ENCODE measurements around the gene MYL4.
"Not testable (repeated sequence)": the region's sequence is repeated elsewhere in the genome, so short reads cannot be mapped to it uniquely, and the experiment has no call there.

Gene MYL4

GRCh38 chr17:47193931-47194511 lies 15.1 kb upstream of the MYL4 start:
- DNase-seq = no peak

DNA sequence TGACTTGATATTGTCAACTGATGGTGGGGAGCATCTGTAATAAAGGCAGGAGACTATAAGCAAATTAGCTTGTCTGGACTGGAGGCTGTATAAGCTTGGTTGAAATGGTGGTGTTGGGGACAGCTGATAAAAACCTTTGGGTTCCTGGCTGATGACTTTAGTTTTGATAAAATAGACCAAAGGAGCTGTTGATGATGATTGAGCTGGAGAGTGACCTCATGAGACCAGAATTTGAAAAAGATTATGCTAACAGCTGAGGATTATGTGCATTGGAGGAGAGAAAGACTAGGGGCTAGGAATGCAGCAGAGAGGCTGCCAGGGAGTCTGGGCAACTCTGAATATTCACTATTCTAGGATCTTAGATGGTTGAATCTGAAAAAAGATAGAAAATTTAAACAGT lies 11.3 kb upstream of the MYL4 start:
- no peak for DNase-seq

DNA sequence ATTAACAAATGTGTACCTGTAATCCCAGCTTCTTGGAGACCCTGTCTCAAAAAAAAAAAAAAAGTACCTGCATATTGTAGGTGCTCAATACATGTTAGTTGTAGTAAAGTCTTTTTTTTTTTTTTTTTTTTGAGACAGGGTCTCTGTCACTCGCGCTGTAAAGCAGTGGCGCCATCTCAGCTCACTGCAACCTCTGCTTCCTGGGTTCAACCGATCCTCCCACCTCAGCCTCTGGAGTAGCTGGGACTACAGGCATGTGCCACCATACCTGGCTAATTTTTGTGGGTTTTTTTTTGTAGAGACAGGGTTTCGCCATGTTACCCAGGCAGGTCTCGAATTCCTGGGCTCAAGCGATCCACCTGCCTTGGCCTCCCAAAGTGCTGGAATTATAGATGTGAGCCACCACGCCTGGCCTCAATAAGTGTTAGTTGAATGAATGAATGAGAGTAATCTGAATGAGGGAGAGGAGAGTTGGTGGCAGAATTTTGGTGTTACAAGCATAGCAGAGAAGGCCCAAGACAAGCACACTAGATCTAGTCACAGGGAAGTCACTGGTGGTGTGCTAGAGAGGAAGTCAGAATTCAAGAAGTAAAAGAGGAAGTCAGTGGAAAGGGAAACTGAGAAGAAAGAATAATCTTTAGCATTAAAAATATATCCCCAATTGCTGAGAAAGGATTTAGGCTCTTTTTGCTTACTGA lies 9.4 kb upstream of the MYL4 start:
- no peak for DNase-seq

DNA sequence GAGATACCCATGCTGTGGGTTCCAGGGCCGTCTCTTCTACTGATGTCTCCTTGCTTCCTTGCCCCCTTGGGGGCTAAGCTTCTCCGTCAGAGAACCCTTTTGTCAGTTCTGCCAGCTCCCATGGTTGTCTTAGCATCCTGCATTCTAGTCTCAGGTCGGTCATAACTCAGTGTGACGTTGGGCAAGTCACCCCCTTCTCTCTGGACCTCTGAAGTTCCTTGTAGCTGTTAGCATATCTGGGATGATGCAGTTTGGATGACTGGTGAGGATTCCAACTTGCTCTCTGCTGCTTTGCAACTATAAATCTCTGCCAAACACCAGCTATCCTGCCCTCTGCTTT lies 8.9 kb upstream of the MYL4 start:
- no peak for DNase-seq

DNA sequence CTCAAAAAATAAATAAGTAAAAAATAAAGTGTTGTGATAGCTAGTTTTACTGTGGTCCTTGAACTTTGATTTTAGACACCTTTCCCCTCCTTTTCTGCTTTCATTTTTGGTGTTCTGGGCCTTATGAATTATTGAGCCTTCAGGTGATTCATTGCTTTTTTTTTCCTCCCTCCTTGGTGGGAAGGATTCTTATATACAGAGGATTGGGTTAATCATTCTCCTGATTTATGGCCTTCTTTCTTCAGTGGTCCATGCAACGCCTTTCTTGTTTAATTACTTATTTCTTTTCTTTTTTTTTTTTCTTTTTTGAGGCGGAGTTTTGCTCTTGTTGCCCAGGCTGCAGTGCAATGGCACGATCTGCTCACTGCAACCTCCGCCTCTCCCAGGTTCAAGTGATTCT lies 8.0 kb upstream of the MYL4 start:
- no peak for DNase-seq

GRCh38 chr17:47203984-47204721 lies 5.0 kb upstream of the MYL4 start:
- no peak for DNase-seq

- no peak for DNase-seq
Observed at GRCh38 chr17:47204722-47205418, 4.3 kb upstream of the MYL4 start.

DNA sequence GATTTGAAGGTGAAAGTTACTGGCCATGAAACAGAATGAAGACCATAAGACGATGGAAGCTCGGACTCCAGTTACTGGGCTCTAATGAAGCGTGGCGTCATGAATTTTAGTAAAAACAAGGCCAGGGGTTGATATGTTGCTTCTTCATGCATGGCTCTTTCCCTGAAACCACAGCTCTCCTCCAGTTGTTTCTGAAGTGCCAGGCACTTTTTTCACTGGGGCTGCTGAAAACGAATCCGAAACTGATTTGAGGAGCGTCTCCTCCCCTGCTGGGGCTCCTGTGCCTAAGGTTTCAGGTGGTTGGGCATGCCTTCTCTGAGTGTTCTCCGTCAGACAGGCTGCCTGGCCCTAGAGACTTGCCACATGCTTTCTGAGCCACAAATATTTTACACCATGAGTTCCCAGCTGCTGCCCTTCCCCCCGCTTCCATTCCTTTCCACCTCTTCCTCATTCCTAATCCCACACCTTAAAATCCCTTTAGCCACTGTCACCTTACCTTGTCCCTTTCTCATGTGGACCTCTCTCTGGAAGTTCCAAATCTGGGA lies 3.7 kb upstream of the MYL4 start:
- peak; percentile 39 for DNase-seq

DNA sequence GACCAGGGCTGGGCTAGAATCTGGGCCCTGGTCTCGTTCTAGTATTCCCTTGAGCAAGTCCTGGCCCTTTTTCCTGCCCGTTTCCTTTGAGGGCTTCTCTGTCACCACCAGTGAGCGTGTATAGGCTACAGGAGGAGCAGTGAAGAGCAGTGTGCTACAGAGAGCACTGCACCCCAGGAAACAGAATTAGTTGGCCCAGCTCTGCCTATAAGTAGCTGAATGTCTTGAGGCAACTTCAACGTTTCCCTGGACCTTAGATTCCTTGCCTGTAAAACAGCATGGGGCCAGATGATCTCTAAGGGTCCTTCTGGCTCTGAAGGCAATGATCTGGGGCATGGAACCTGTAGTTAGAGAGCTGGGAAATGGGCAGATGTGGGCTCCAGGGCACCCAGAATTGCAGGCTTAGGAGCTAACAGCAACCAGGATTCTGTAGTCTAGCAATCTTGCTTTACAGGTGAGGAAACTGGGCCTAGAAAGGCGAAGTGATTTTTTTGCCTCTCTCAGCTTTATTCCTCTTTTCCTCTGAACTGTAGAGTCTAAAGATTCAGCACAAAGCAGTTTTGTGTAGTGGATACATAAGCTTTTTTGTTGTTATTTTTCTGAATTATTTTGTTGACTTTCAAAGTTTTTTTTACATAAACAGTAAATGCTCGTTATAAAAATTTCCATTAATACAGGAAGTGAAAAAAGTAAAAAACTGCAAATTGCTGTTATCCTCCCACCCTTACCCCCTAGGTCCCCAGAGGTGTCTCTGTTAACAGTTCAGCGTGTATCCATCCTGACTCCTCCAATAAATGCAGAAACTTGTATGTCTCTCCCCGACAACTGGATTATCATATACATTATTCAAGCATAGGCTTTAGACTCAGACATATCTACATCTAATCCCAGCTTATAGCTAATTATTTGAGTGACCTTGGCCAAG lies 1.7 kb upstream of the MYL4 start:
- DNase-seq = no peak

DNA sequence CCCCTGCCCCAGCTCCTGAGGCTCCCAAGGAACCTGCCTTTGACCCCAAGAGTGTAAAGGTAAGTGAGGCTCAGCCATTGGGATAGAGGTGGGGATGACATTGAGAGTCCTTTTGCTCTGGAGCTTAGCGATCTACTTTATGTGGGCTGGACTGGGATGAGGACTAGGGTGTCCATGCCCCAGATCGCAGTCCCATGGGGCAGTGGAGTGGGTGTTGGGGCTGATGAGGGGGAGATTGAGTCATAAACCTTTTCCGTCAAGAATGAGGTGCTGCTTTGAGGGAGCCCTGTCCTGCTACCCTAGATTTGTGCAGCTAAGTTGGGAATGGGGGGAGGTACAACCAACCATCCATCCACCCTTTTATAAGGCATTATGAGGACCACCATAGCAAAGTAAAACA lies 351 bp downstream of the MYL4 start:
- DNase-seq = no peak

GRCh38 chr17:47210105-47210504 lies 957 bp downstream of the MYL4 start:
- no peak for DNase-seq

- no peak for DNase-seq
Observed at GRCh38 chr17:47210779-47211178, 1.6 kb downstream of the MYL4 start.

- no peak for DNase-seq
Observed at GRCh38 chr17:47212458-47212857, 3.3 kb downstream of the MYL4 start.

GRCh38 chr17:47213540-47213939 lies 4.4 kb downstream of the MYL4 start:
- DNase-seq = no peak

- DNase-seq = no peak
Observed at GRCh38 chr17:47214931-47215330, 5.8 kb downstream of the MYL4 start.

DNA sequence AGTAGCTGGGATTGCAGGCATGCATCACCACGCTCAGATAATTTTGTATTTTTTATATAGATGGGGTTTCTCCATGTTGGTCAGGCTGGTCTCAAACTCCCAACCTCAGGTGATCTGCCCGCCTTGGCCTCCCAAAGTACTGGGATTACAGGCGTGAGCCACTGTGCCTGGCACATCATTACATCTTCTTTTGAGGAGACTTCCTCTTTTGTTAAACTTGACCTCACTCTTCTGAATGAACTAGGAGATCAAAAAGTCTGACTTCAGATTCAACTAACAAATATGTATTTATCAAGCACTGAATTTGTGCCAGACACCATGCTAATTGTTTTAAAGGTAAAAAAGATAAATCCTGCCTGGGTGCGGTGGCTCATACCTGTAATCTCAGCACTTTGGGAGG lies 7.7 kb downstream of the MYL4 start:
- not testable (repeated sequence) for DNase-seq

- DNase-seq = not testable (repeated sequence)
Observed at GRCh38 chr17:47217279-47217678, 8.1 kb downstream of the MYL4 start.

DNA sequence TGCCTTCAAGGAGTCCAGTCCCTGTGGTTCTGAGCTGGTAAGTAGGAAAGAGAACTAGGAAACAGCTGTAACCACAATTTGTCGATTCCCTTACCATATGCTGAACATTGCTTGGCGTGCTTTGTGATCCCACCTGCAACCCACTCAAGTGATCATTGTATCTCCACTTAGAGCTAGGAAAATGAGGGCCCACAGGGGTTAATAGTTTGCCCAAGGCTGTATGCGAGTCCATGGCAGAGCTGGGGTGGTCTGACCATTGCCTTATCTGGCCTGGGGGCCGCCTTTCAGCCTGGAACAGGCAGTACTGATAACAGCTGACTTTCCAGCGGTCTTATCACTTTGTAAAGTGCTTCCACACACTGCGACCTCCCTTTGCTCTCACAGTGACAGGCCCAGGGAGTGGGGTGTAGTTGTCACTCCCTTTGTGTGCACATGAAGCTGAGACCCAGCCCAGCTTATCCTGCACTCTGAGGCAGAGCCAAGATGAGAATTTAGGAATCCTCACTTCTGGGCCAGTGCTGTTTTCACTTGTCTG lies 9.8 kb downstream of the MYL4 start:
- no peak for DNase-seq

- DNase-seq = no peak
Observed at GRCh38 chr17:47219621-47220475, 10.7 kb downstream of the MYL4 start.

- DNase-seq = no peak
Observed at GRCh38 chr17:47220531-47220999, 11.4 kb downstream of the MYL4 start.

GRCh38 chr17:47221154-47221553 lies 12.0 kb downstream of the MYL4 start:
- DNase-seq = no peak
